WTC11 (cell line): ENCODE results near the gene FHOD3. TPM values are rescaled to one million over a fixed set of nuclear protein-coding genes. Genes with fewer than 3 reads are reported as not detected.

Experiments
- ATAC-seq: fragments of 200-7000 bp; cut with Tn5 transposase; 2 replicates; pipeline ENCODE4 v1.10.0; 2021; ENCODE audit warnings: mild to moderate bottlenecking, moderate library complexity
- CTCF ChIA-PET: fragments of 300-600 bp; sonication (Branson Sonifier 250); formaldehyde crosslinking; loops from one replicate; lab custom pipeline; 2021; ENCODE audit warnings: antibody characterized with exemption; lab: Charles Lee
- POLR2A ChIA-PET: fragments of 350-600 bp; sonication (Branson Sonifier 250); formaldehyde crosslinking; loops from one replicate; lab custom pipeline; 2021; ENCODE audit warnings: antibody characterized with exemption; lab: Charles Lee
- DNase-seq: peaks from one replicate; pipeline ENCODE4 v3.0.0; 2021; ENCODE audit warnings: low spot score
- H3K27ac Mint-ChIP-seq: 2 replicates; pipeline ENCODE4 v1.8.0; 2021; ENCODE audit warnings: mixed read lengths
- H3K27me3 Mint-ChIP-seq: 2 replicates; pipeline ENCODE4 v1.8.0; 2021; ENCODE audit warnings: low read depth, mild to moderate bottlenecking, moderate library complexity, mixed read lengths
- H3K36me3 Mint-ChIP-seq: 2 replicates; pipeline ENCODE4 v1.8.0; 2021; ENCODE audit warnings: mixed read lengths
- H3K4me1 Mint-ChIP-seq: 2 replicates; pipeline ENCODE4 v1.8.0; 2022; ENCODE audit warnings: mixed read lengths
- H3K4me3 Mint-ChIP-seq: 2 replicates; pipeline ENCODE4 v1.8.0; 2021; ENCODE audit warnings: mild to moderate bottlenecking, moderate library complexity, mixed read lengths
- H3K9me3 Mint-ChIP-seq: 2 replicates; pipeline ENCODE4 v1.8.0; 2021; ENCODE audit warnings: mixed read lengths
- ATF6 ChIP-seq: sonication (generic); formaldehyde crosslinking; IDR thresholded peaks from 2 replicates; pipeline ENCODE4 v1.8.1; 2023; ENCODE audit warnings: mild to moderate bottlenecking, missing genetic modification reagents
- CBFB ChIP-seq: sonication (generic); formaldehyde crosslinking; IDR thresholded peaks from 2 replicates; pipeline ENCODE4 v1.8.1; 2022; ENCODE audit warnings: mild to moderate bottlenecking, low read depth, missing genetic modification reagents
- CDX4 ChIP-seq: fragments of 250-450 bp; sonication (Bioruptor Pico); IDR thresholded peaks from 2 replicates; pipeline ENCODE4 v1.9.0; 2021; ENCODE audit warnings: moderate library complexity, mild to moderate bottlenecking, inconsistent platforms, borderline replicate concordance
- E2F1 ChIP-seq: sonication (generic); formaldehyde crosslinking; IDR thresholded peaks from 2 replicates; pipeline ENCODE4 v1.8.0; 2022; ENCODE audit warnings: mild to moderate bottlenecking, missing genetic modification reagents
- EMX1 ChIP-seq: fragments of 250-450 bp; sonication (Bioruptor Pico); IDR thresholded peaks from 2 replicates; pipeline ENCODE4 v1.8.0; 2021; ENCODE audit warnings: mild to moderate bottlenecking
- FOXP4 ChIP-seq: sonication (generic); formaldehyde crosslinking; IDR thresholded peaks from 2 replicates; pipeline ENCODE4 v1.8.0; 2022; ENCODE audit warnings: mild to moderate bottlenecking, missing genetic modification reagents
- IRF2 ChIP-seq: sonication (generic); formaldehyde crosslinking; IDR thresholded peaks from 2 replicates; pipeline ENCODE4 v1.8.0; 2022; ENCODE audit warnings: low read depth, missing genetic modification reagents, borderline replicate concordance
- JUN ChIP-seq: sonication (generic); formaldehyde crosslinking; IDR thresholded peaks from 2 replicates; pipeline ENCODE4 v1.8.0; 2023; ENCODE audit warnings: mild to moderate bottlenecking, missing genetic modification reagents
- NFE2L1 ChIP-seq: sonication (generic); formaldehyde crosslinking; IDR thresholded peaks from 2 replicates; pipeline ENCODE4 v1.8.1; 2023; ENCODE audit warnings: missing genetic modification reagents
- PRDM15 ChIP-seq: sonication (generic); formaldehyde crosslinking; IDR thresholded peaks from 2 replicates; pipeline ENCODE4 v1.8.0; 2022; ENCODE audit warnings: missing genetic modification reagents
- PREB ChIP-seq: sonication (generic); formaldehyde crosslinking; IDR thresholded peaks from 2 replicates; pipeline ENCODE4 v1.8.1; 2022; ENCODE audit warnings: mild to moderate bottlenecking, missing genetic modification reagents, moderate library complexity, borderline replicate concordance
- PRRX2 ChIP-seq: fragments of 250-450 bp; sonication (Bioruptor Pico); IDR thresholded peaks from 2 replicates; pipeline ENCODE4 v1.8.0; 2021; ENCODE audit warnings: mild to moderate bottlenecking
- SMAD4 ChIP-seq: sonication (generic); formaldehyde crosslinking; IDR thresholded peaks from 2 replicates; pipeline ENCODE4 v1.8.0; 2022; ENCODE audit warnings: mild to moderate bottlenecking, missing genetic modification reagents
- SP1 ChIP-seq: sonication (generic); formaldehyde crosslinking; conservative IDR thresholded peaks from 2 replicates; pipeline ENCODE4 v1.8.1; 2022; ENCODE audit warnings: missing genetic modification reagents
- STAT6 ChIP-seq: sonication (generic); formaldehyde crosslinking; conservative IDR thresholded peaks from 2 replicates; pipeline ENCODE4 v1.8.1; 2023; ENCODE audit warnings: mild to moderate bottlenecking, low read depth, missing genetic modification reagents, moderate library complexity
- TEAD1 ChIP-seq: sonication (generic); formaldehyde crosslinking; IDR thresholded peaks from 2 replicates; pipeline ENCODE4 v1.8.0; 2022; ENCODE audit warnings: mild to moderate bottlenecking, missing genetic modification reagents
- TP53 ChIP-seq: sonication (generic); formaldehyde crosslinking; IDR thresholded peaks from 2 replicates; pipeline ENCODE4 v1.8.1; 2023; ENCODE audit warnings: mild to moderate bottlenecking, missing genetic modification reagents
- ZMAT4 ChIP-seq: fragments of 250-450 bp; sonication (Bioruptor Pico); IDR thresholded peaks from 2 replicates; pipeline ENCODE4 v1.9.0; 2021; ENCODE audit warnings: mild to moderate bottlenecking
- ZNF121 ChIP-seq: sonication (generic); formaldehyde crosslinking; IDR thresholded peaks from 2 replicates; pipeline ENCODE4 v1.8.0; 2023; ENCODE audit warnings: missing genetic modification reagents
- ZNF138 ChIP-seq: sonication (generic); formaldehyde crosslinking; conservative IDR thresholded peaks from 2 replicates; pipeline ENCODE4 v1.8.1; 2022; ENCODE audit warnings: mild to moderate bottlenecking, moderate library complexity, missing genetic modification reagents
- total RNA-seq: library from RNA; stranded (reverse); gene quantifications from 3 replicates; pipeline ENCODE4 v1.2.3, GENCODE V29; 2021

FHOD3 gene
- total RNA-seq, 1 experiment from 2014 or later, result 3.8 TPM

GRCh38 chr18:36733150-36733549 lies 435.6 kb downstream of the FHOD3 start (continued):
- TF ChIP-seq ATF6 (no peak), SMAD4 (no peak), STAT6 (CRISPR knock-in tag) (no peak), ZNF138 (CRISPR knock-in tag) (no peak), PREB (CRISPR knock-in tag) (no peak), CBFB (CRISPR knock-in tag) (no peak)

GRCh38 chr18:36734596-36734995 lies 437.1 kb downstream of the FHOD3 start:
- Mint-ChIP-seq H3K27me3 (peaks cover 28% of the 10 kb centered on the region), H3K36me3 (peaks cover 33% of the 10 kb centered on the region)
- TF ChIP-seq TEAD1 (CRISPR knock-in tag) (no peak), EMX1 (no peak), E2F1 (CRISPR knock-in tag) (no peak), CBFB (CRISPR knock-in tag) (no peak), ZMAT4 (CRISPR knock-in tag) (no peak), JUN (CRISPR knock-in tag) (no peak), ZNF121 (CRISPR knock-in tag) (no peak), PRDM15 (CRISPR knock-in tag) (no peak), TP53 (no peak), IRF2 (CRISPR knock-in tag) (no peak), NFE2L1 (CRISPR knock-in tag) (no peak), SP1 (CRISPR knock-in tag) (no peak), ZNF138 (CRISPR knock-in tag) (no peak), FOXP4 (CRISPR knock-in tag) (no peak), CDX4 (CRISPR knock-in tag) (no peak), PRRX2 (CRISPR knock-in tag) (no peak)

More at GRCh38 chr18:36734596-36734995, 437.1 kb downstream of the FHOD3 start:
- DNase-seq (no peak), ATAC-seq (no peak)
- POLR2A ChIA-PET, result no interaction called here
- Mint-ChIP-seq H3K27ac (no peak overlapping the region), H3K4me3 (no peak overlapping the region), H3K4me1 (0 out of 2 replicates have a peak, but pooled peaks cover 3% of the 10 kb centered on the region), H3K9me3 (peaks cover 40% of the 10 kb centered on the region)
- CTCF ChIA-PET, result interaction anchor here (3.1 kb wide), 1 partner anchor 47 kb away, joined by 9 read pairs; no protein-coding TSS in a partner anchor
